ENCODE data around the gene TERF2IP.

The TERF2IP gene

GRCh38 chr16:75647492-75648264 is at the start of gene TERF2IP, which contains the start of gene KARS1:
Gene TERF2IP, plus strand, starts transcription at chr16:75647773. Its CDS starts 110 bp downstream, at chr16:75647883.
Gene KARS1, minus strand, starts transcription at chr16:75647665. Its CDS starts 26 bp downstream, at chr16:75647639.
- peak; percentile 92 to 94 for DNase-seq

GRCh38 chr16:75599452-75600277 is 47.9 kb upstream of the TERF2IP start:
- no peak for DNase-seq

- no peak for DNase-seq
Measured at GRCh38 chr16:75603241-75603640, 44.3 kb upstream of the TERF2IP start.

- no peak for DNase-seq
Measured at GRCh38 chr16:75606507-75606906, 41.1 kb upstream of the TERF2IP start.

GRCh38 chr16:75614066-75614897 is 33.3 kb upstream of the TERF2IP start:
- no peak for DNase-seq

GRCh38 chr16:75615619-75616018 is 32.0 kb upstream of the TERF2IP start:
- DNase-seq = no peak

GRCh38 chr16:75616521-75617010 is 31.0 kb upstream of the TERF2IP start:
- DNase-seq = no peak

- DNase-seq = no peak
Measured at GRCh38 chr16:75617121-75617520, 30.5 kb upstream of the TERF2IP start.

- no peak for DNase-seq
Measured at GRCh38 chr16:75618780-75619179, 28.8 kb upstream of the TERF2IP start.

GRCh38 chr16:75620326-75621169 is 27.0 kb upstream of the TERF2IP start:
- DNase-seq = peak in 1 of 2 experiments; percentile 22

GRCh38 chr16:75621170-75621477 is 26.4 kb upstream of the TERF2IP start:
- no peak for DNase-seq

- peak; percentile 96 to 98 for DNase-seq
Measured at GRCh38 chr16:75622761-75623605, 24.6 kb upstream of the TERF2IP start, which contains the start of gene ADAT1. Gene ADAT1, minus strand, starts transcription at chr16:75623281. Its CDS starts 2,482 bp downstream, at chr16:75620799.

- no peak for DNase-seq
Measured at GRCh38 chr16:75624921-75625334, 22.6 kb upstream of the TERF2IP start.

GRCh38 chr16:75626806-75627205 is 20.8 kb upstream of the TERF2IP start:
- no peak for DNase-seq

- DNase-seq = no peak
Measured at GRCh38 chr16:75627851-75628250, 19.7 kb upstream of the TERF2IP start.

GRCh38 chr16:75628351-75628750 is 19.2 kb upstream of the TERF2IP start:
- no peak for DNase-seq

- DNase-seq = no peak
Measured at GRCh38 chr16:75629132-75629531, 18.4 kb upstream of the TERF2IP start.

GRCh38 chr16:75630052-75630451 is 17.5 kb upstream of the TERF2IP start:
- DNase-seq = no peak

- no peak for DNase-seq
Measured at GRCh38 chr16:75632857-75633256, 14.7 kb upstream of the TERF2IP start.

GRCh38 chr16:75635036-75635435 is 12.5 kb upstream of the TERF2IP start:
- DNase-seq = no peak

- DNase-seq = no peak
Measured at GRCh38 chr16:75640598-75640997, 7.0 kb upstream of the TERF2IP start.
